ENCODE measurements around the gene SPEF2. TPM values are rescaled to one million over a fixed set of nuclear protein-coding genes. Genes with fewer than 3 reads are reported as not detected.

SPEF2 gene
- total RNA-seq, 1 donor from 2014 or later = 6.9 TPM

DNA sequence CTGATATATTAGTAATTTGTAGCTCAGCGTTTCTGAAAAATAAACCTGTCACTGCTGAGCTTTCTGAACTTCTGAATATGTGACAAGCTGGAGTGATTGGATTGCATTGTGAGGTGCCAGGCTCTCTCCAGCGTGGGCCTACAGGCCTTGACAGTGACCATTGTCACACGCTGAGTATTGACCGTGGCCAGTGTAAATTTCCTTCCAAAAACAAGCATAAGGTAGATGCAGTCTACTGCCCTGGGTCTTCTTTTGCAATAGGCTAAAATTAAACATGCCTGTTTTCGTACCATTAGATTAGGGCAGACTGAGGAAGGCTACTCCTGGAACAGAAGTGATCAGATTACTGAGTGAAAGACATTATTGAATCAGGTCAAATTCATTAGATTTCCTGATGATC lies 60.2 kb downstream of the SPEF2 start:
- H3K27me3 Mint-ChIP-seq (ENCODE audit: low read depth) = no peaks in the 10 kb centered on the region

GRCh38 chr5:35678661-35679060 lies 61.0 kb downstream of the SPEF2 start:
- H3K4me1 Mint-ChIP-seq = no peaks in the 10 kb centered on the region
- no peak for DNase-seq (ENCODE audit: low read depth, low spot score)
- no peak overlapping the region for H3K27ac Mint-ChIP-seq (ENCODE audit: unreplicated experiment)
- H3K9me3 Mint-ChIP-seq = peaks cover 4% of the 10 kb centered on the region
- no peak overlapping the region for H3K4me3 Mint-ChIP-seq
- no peaks in the 10 kb centered on the region for H3K27me3 Mint-ChIP-seq (ENCODE audit: low read depth)
- no peaks in the 10 kb centered on the region for H3K36me3 Mint-ChIP-seq (ENCODE audit: low read depth)
- TF ChIP-seq, protein P1, sequence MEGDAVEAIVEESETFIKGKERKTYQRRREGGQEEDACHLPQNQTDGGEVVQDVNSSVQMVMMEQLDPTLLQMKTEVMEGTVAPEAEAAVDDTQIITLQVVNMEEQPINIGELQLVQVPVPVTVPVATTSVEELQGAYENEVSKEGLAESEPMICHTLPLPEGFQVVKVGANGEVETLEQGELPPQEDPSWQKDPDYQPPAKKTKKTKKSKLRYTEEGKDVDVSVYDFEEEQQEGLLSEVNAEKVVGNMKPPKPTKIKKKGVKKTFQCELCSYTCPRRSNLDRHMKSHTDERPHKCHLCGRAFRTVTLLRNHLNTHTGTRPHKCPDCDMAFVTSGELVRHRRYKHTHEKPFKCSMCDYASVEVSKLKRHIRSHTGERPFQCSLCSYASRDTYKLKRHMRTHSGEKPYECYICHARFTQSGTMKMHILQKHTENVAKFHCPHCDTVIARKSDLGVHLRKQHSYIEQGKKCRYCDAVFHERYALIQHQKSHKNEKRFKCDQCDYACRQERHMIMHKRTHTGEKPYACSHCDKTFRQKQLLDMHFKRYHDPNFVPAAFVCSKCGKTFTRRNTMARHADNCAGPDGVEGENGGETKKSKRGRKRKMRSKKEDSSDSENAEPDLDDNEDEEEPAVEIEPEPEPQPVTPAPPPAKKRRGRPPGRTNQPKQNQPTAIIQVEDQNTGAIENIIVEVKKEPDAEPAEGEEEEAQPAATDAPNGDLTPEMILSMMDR (conservative IDR thresholded peaks at IDR 0.05) = no peak

More for the DNA sequence above, 60.2 kb downstream of the SPEF2 start:
- Mint-ChIP-seq H3K27ac (ENCODE audit: unreplicated experiment) (no peak overlapping the region), H3K4me3 (no peak overlapping the region), H3K9me3 (peaks cover 4% of the 10 kb centered on the region), H3K4me1 (no peaks in the 10 kb centered on the region), H3K36me3 (ENCODE audit: low read depth) (no peaks in the 10 kb centered on the region)
- TF ChIP-seq, protein P1 (conservative IDR thresholded peaks at IDR 0.05) = no peak
- no peak for DNase-seq (ENCODE audit: low read depth, low spot score)

DNA sequence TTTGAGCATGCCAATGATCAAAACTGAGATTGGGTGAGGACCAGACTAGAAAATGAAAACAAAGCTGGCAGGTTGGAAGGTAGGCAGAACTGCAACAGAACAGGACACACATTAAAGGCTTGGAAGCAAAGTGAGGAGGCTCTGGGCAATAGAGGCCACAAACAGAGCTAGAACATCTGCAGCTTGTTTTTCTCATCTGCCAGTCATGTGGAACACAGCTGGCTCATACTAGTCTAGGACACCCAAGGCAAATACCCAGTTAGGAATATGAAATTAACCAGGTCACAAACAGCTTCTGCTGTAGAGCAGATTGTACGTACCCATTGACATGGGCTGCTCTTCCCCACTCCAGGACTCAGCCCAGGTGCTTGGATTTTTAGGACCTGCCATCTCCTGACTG lies 61.7 kb downstream of the SPEF2 start:
- no peaks in the 10 kb centered on the region for H3K36me3 Mint-ChIP-seq (ENCODE audit: low read depth)

DNA sequence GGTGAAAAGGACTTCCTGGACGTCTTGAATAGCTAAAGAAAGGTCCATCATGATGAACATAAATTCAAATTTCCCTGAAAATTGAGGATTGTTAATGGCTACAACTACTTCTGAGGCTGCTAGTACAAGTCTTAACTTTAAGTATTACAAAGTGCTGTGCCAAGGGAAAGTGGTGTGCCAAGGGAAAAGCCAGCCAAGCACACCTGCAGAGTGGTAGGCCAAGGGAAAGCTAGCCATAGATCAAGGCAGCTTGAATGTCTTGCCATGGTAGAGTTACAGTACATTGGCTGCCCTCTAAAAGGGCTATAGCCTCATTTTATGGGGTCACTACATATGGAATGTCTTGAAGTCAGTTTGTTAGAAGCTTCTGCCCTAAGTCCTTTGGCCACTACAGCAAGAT lies 64.2 kb downstream of the SPEF2 start:
- TF ChIP-seq, protein P1 (conservative IDR thresholded peaks at IDR 0.05) = no peak

More for the DNA sequence above, 61.7 kb downstream of the SPEF2 start:
- no peaks in the 10 kb centered on the region for H3K27me3 Mint-ChIP-seq (ENCODE audit: low read depth)
- DNase-seq (ENCODE audit: low read depth, low spot score) = no peak
- no peaks in the 10 kb centered on the region for H3K4me1 Mint-ChIP-seq
- H3K4me3 Mint-ChIP-seq = no peak overlapping the region
- H3K27ac Mint-ChIP-seq (ENCODE audit: unreplicated experiment) = peak overlapping the region; percentile 29
- H3K9me3 Mint-ChIP-seq = peaks cover 4% of the 10 kb centered on the region
- TF ChIP-seq, protein P1 (conservative IDR thresholded peaks at IDR 0.05) = no peak

DNA sequence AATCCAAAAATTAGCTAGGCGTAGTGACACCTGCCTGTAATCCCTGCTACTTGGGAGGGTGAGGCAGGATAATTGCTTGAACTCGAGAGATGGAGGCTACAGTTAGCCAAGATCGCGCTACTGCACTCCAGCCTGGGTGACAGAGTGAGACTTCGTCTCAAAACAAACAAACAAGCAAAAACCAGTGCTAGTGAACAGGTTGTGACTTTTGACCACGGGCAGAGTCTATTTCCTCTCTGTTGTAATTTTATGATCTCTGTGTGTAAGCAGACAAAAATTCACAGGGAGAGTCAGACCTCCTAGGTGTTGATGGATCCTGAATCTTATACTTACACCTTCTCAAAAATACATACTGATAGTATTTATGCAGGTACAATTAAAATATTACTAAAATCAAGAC lies 65.8 kb downstream of the SPEF2 start:
- Mint-ChIP-seq H3K27me3 (ENCODE audit: low read depth) (no peaks in the 10 kb centered on the region), H3K36me3 (ENCODE audit: low read depth) (no peaks in the 10 kb centered on the region), H3K9me3 (no peaks in the 10 kb centered on the region), H3K4me1 (no peaks in the 10 kb centered on the region), H3K4me3 (no peak overlapping the region), H3K27ac (ENCODE audit: unreplicated experiment) (no peak overlapping the region)
- TF ChIP-seq, protein P1 (conservative IDR thresholded peaks at IDR 0.05) = no peak
- DNase-seq (ENCODE audit: low read depth, low spot score) = no peak

More for the DNA sequence above, 64.2 kb downstream of the SPEF2 start:
- no peaks in the 10 kb centered on the region for H3K27me3 Mint-ChIP-seq (ENCODE audit: low read depth)
- H3K36me3 Mint-ChIP-seq (ENCODE audit: low read depth) = no peaks in the 10 kb centered on the region
- H3K9me3 Mint-ChIP-seq = no peaks in the 10 kb centered on the region
- DNase-seq (ENCODE audit: low read depth, low spot score) = no peak
- H3K27ac Mint-ChIP-seq (ENCODE audit: unreplicated experiment) = no peak overlapping the region
- no peak overlapping the region for H3K4me3 Mint-ChIP-seq
- H3K4me1 Mint-ChIP-seq = no peaks in the 10 kb centered on the region

GRCh38 chr5:35685161-35685560 lies 67.5 kb downstream of the SPEF2 start:
- TF ChIP-seq, protein P1 (conservative IDR thresholded peaks at IDR 0.05) = no peak
- no peaks in the 10 kb centered on the region for H3K36me3 Mint-ChIP-seq (ENCODE audit: low read depth)
- no peaks in the 10 kb centered on the region for H3K9me3 Mint-ChIP-seq
- no peaks in the 10 kb centered on the region for H3K27me3 Mint-ChIP-seq (ENCODE audit: low read depth)
- H3K4me1 Mint-ChIP-seq = no peaks in the 10 kb centered on the region
- no peak for DNase-seq (ENCODE audit: low read depth, low spot score)
- no peak overlapping the region for H3K4me3 Mint-ChIP-seq
- no peak overlapping the region for H3K27ac Mint-ChIP-seq (ENCODE audit: unreplicated experiment)

All from neural crest cell (in vitro differentiated cells).